ENCODE results near the gene FN1.

FN1 gene

DNA sequence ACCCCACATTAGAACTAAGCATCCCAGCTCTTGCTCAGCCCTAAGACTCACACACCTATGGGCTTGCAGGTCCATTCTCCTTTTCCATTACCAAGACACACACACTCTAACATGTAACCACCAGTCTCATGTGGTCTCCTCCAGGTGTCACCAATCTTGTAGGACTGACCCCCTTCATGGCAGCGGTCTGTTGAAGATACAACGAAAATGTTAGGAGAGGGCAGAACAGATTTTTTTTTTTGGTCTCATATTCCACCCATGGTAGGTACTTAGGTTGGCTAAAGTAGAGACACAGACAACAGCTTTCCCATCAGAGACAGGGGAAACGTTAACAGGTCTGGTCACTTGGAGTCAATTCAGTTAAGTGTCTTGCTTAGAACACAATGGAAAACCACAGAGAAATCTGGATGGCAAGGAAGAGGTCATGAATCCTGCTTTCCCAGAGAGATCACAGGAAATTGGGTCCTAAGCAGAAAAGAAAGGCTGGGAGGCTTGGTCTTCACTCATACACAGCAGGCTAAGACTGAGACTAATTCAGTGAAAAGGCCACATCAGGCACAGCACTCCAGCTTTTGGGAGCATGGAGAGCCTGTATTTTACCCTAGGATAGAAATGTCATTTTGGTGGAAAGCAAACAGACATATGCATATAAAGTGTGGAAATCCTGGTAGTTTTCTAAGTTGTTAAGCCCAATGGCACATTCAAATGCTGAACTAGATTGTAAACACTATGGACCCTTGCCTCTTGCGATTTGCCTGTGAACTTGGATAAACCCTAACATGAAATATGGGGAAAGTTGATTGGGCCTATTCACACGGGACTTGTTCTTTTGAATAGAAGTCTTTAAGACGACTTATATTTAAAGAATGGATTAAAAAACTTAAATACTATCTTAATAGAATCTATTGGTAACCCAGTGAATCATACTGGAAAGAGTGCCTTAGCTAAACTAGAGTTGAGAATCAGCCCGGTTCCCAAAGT is 3.8 kb downstream of the FN1 start:
- H3K27ac ChIP-seq (ENCODE audit: low read depth, low read length, severe bottlenecking), result no peak overlapping the region
- 93% methylated on average over 2 to 5 of the region's 7 CpGs for WGBS, 2 experiments (ENCODE audit: insufficient coverage in 2 of 2)
- peak overlapping the region; percentile 91 for H3K4me3 ChIP-seq (ENCODE audit: extremely low read depth, insufficient read depth, low read length, poor library complexity, severe bottlenecking)
- peaks cover 11% of the 10 kb centered on the region for H3K4me1 ChIP-seq (ENCODE audit: control insufficient read depth, insufficient read depth, low read length, poor library complexity, severe bottlenecking)
- H3K36me3 ChIP-seq (ENCODE audit: control insufficient read depth, insufficient read depth, low read length), result peaks cover 79% of the 10 kb centered on the region
- H3K9me3 ChIP-seq (ENCODE audit: control insufficient read depth, low read length), result no peaks in the 10 kb centered on the region

DNA sequence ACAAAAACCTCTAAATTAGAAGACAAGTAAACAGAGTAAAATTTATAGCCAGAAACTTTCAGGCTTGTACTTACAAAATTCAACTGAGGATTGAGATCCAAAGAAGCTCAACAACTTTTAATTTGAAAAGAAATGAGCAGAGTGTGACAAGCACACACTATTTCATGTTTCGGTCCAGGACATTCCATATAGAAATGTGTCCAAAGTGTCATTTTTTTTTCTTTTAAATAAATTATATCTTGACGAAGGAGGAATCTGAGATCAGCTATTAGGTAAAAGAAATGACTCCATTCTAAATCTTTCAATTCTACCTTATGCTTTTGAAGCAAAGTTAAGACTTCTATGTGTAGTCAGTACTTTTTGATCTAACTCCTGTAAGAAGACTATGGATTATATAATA is 4.6 kb downstream of the FN1 start:
- H3K27ac ChIP-seq (ENCODE audit: low read depth, low read length, severe bottlenecking), result no peak overlapping the region
- peaks cover 86% of the 10 kb centered on the region for H3K36me3 ChIP-seq (ENCODE audit: control insufficient read depth, insufficient read depth, low read length)
- WGBS, 2 experiments (ENCODE audit: insufficient coverage in 2 of 2), result no CpG with 5 or more reads among the region's 2 CpGs
- H3K4me3 ChIP-seq (ENCODE audit: extremely low read depth, insufficient read depth, low read length, poor library complexity, severe bottlenecking), result peak overlapping the region; percentile 91
- H3K9me3 ChIP-seq (ENCODE audit: control insufficient read depth, low read length), result no peaks in the 10 kb centered on the region
- peaks cover 11% of the 10 kb centered on the region for H3K4me1 ChIP-seq (ENCODE audit: control insufficient read depth, insufficient read depth, low read length, poor library complexity, severe bottlenecking)

DNA sequence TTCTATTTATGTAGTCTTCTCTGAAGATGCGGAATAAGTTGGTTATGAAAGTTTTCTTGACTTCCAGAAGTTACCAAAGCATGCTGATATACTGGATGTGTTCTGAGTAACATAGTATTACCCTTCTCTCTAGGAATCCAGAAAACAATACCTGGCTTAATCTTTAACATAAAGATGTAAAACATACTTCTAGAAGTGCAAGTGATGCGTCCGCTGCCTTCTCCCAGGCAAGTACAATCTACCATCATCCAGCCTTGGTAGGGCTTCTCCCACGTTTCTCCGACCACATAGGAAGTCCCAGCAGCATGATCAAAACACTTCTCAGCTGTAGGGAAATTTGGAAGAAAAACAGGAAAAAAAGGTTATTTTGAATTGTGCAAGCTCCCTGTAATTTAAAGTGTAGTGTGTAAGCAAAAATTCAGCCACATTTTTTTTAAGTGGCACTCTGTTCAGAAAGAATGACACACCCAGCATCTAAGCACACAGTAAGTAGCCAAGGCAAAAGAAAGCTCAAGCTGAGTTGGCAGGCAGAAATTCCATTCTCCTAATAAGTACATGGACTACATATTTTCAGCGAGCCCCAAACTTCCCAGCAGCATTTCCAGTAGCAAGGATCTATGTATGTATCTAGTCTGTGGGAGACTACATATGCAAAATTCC is 5.2 kb downstream of the FN1 start:
- Histone ChIP-seq H3K27ac (ENCODE audit: low read depth, low read length, severe bottlenecking) (no peak overlapping the region), H3K36me3 (ENCODE audit: control insufficient read depth, insufficient read depth, low read length) (peaks cover 92% of the 10 kb centered on the region), H3K4me1 (ENCODE audit: control insufficient read depth, insufficient read depth, low read length, poor library complexity, severe bottlenecking) (peaks cover 11% of the 10 kb centered on the region), H3K4me3 (ENCODE audit: extremely low read depth, insufficient read depth, low read length, poor library complexity, severe bottlenecking) (peak overlapping the region; percentile 6), H3K9me3 (ENCODE audit: control insufficient read depth, low read length) (no peaks in the 10 kb centered on the region)
- WGBS, 2 experiments (ENCODE audit: insufficient coverage in 2 of 2), result no CpG with 5 or more reads among the region's 6 CpGs

DNA sequence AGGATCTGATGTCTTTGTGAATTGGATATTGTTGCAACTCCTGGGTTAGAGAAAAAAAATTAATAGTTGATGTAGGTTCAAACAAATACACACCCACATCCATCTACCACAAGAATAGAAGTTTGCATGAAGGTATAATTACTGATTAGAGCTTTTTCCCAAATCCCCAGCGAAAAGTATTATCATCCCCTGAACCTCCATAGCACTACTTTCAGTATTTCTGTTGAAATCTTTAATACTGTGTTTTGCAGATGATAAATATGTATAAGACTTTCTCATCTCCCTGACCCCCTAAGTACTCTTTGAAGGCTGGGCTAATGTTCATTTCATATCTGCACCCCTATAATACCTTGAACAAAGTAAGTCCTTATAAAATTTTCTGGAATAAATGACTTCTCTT is 6.4 kb downstream of the FN1 start:
- peak overlapping the region; percentile 9 for H3K4me3 ChIP-seq (ENCODE audit: extremely low read depth, insufficient read depth, low read length, poor library complexity, severe bottlenecking)
- H3K27ac ChIP-seq (ENCODE audit: low read depth, low read length, severe bottlenecking), result no peak overlapping the region
- peaks cover 94% of the 10 kb centered on the region for H3K36me3 ChIP-seq (ENCODE audit: control insufficient read depth, insufficient read depth, low read length)
- no CpG with 5 or more reads among the region's 1 CpG for WGBS, 2 experiments (ENCODE audit: insufficient coverage in 2 of 2)
- H3K4me1 ChIP-seq (ENCODE audit: control insufficient read depth, insufficient read depth, low read length, poor library complexity, severe bottlenecking), result peaks cover 14% of the 10 kb centered on the region
- no peaks in the 10 kb centered on the region for H3K9me3 ChIP-seq (ENCODE audit: control insufficient read depth, low read length)

DNA sequence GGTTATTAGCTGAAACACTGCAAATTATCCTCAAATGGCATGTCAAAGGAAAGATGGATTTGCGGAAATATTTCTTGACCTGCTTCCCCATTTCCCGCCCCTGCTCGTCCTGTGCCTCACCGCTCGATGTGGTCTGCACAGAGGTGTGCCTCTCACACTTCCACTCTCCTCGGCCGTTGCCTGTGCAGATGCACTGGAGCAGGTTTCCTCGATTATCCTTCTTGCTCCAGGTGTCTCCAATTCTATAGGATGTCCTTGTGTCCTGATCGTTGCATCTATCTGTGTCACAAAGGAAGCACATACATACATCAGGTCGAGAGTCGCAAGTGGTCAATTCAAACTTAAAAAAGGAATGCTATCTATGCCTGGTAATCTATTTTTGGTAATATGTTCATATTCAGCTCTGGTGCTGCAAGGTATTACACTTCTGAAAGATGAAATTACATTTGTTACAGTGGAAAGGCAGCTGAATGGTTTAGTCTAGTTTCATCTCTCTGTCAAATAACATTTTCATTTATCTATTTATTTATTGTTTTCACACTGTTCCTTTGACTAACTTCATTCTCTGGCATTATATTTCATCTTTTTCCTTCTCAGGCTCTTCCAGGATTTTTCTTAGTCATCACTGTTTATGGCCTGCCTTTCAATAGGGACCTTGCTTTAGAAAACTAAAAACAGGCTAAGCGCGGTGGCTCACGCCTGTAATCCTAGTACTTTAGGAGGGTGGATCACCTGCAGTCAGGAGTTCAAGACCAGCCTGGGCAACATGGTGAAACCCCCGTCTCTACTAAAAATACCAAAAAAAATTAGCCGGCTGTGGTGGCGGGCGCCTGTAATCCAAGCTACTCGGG is 7.6 kb downstream of the FN1 start:
- peaks cover 97% of the 10 kb centered on the region for H3K36me3 ChIP-seq (ENCODE audit: control insufficient read depth, insufficient read depth, low read length)
- WGBS, 2 experiments (ENCODE audit: insufficient coverage in 2 of 2), result 96 to 99% methylated on average over 12 to 15 of the region's 19 CpGs
- H3K4me1 ChIP-seq (ENCODE audit: control insufficient read depth, insufficient read depth, low read length, poor library complexity, severe bottlenecking), result peaks cover 22% of the 10 kb centered on the region
- no peaks in the 10 kb centered on the region for H3K9me3 ChIP-seq (ENCODE audit: control insufficient read depth, low read length)
- H3K27ac ChIP-seq (ENCODE audit: low read depth, low read length, severe bottlenecking), result no peak overlapping the region
- H3K4me3 ChIP-seq (ENCODE audit: extremely low read depth, insufficient read depth, low read length, poor library complexity, severe bottlenecking), result no peak overlapping the region

DNA sequence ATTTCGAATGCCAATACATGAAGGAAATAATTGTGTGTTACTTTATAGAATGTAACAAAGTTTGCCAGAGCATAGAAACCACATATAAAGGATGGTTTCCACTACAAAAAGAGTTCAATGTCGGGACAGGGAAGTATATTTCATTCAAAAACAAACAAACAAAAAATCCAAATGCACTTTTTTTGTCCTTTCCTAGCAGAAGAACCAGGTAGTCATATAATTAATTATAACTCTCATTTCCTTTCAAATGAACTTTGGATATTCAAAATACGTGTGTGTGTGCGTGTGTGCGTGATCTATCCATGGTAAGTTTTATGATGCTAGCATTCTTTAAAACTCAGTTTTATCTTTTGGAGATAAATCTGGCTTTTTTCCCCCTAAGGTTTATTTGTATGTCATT is 8.3 kb downstream of the FN1 start:
- no CpG with 5 or more reads among the region's 5 CpGs for WGBS, 2 experiments (ENCODE audit: insufficient coverage in 2 of 2)
- Histone ChIP-seq H3K27ac (ENCODE audit: low read depth, low read length, severe bottlenecking) (no peak overlapping the region), H3K9me3 (ENCODE audit: control insufficient read depth, low read length) (no peaks in the 10 kb centered on the region), H3K36me3 (ENCODE audit: control insufficient read depth, insufficient read depth, low read length) (peaks cover 97% of the 10 kb centered on the region), H3K4me1 (ENCODE audit: control insufficient read depth, insufficient read depth, low read length, poor library complexity, severe bottlenecking) (peaks cover 25% of the 10 kb centered on the region), H3K4me3 (ENCODE audit: extremely low read depth, insufficient read depth, low read length, poor library complexity, severe bottlenecking) (no peak overlapping the region)

DNA sequence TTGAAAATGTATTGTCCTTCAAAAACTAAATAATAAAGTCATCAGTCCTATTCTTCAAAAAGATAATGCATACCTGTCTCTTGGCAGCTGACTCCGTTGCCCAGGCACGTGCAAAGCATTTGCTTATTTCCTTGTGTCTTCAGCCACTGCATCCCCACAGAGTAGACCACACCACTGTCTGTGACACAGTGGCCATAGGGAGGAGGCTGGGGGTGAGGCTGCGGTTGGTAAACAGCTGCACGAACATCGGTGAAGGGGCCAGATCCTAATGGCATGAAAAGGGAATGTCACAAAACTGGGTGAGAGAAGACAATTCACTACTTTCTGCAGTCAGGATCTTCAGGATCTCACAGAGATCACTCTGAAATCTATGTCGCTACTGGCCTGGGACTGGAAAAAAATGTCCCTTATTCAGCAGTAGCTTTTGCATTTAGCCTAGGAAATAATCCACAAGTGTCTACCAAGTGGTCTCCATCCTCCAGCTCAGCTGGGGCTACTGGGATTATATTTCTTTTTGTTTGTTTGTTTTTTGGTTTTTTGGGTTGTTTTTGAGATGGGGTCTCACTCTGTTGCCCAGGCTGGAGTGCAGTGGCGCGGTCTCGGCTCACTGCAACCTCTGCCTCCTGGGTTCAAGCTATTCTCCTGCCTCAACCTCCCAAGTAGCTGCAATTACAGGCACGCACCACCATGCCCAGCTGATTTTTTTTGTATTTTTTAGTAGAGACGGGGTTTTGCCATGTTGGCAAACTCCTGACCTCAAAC is 10.7 kb downstream of the FN1 start:
- Histone ChIP-seq H3K4me1 (ENCODE audit: control insufficient read depth, insufficient read depth, low read length, poor library complexity, severe bottlenecking) (peaks cover 36% of the 10 kb centered on the region), H3K4me3 (ENCODE audit: extremely low read depth, insufficient read depth, low read length, poor library complexity, severe bottlenecking) (no peak overlapping the region), H3K36me3 (ENCODE audit: control insufficient read depth, insufficient read depth, low read length) (peaks cover 98% of the 10 kb centered on the region), H3K9me3 (ENCODE audit: control insufficient read depth, low read length) (no peaks in the 10 kb centered on the region), H3K27ac (ENCODE audit: low read depth, low read length, severe bottlenecking) (no peak overlapping the region)
- WGBS, 2 experiments (ENCODE audit: insufficient coverage in 2 of 2), result 93 to 100% methylated on average over 6 to 7 of the region's 11 CpGs

DNA sequence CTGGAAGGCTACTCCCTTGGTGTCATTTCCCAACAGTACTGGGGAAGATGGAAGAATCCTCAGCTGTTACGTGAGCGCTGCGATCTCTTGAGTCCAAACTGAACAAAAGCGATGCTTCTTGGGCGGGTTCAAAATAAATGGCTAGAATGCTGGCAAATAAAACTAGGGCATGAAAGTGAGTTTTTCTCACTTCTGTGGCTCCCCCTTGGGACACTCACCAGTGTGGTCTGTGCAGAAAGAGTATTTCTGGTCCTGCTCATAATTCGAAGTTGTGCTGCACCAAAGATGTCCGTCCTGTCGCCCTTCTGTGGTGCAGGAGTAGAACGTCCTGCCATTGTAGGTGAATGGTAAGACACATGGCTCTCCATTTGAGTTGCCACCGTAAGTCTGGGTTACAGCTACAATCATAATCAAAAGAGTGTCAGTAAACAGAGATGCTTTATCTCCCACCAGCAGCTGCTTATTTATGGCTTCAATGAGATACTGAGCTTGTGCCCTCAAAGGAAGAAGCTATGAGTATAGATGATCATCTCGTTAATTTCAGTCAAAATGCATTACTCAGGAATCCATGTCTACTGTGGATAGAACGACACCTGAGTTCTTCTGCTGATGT is 11.8 kb downstream of the FN1 start:
- H3K4me1 ChIP-seq (ENCODE audit: control insufficient read depth, insufficient read depth, low read length, poor library complexity, severe bottlenecking), result peaks cover 32% of the 10 kb centered on the region

DNA sequence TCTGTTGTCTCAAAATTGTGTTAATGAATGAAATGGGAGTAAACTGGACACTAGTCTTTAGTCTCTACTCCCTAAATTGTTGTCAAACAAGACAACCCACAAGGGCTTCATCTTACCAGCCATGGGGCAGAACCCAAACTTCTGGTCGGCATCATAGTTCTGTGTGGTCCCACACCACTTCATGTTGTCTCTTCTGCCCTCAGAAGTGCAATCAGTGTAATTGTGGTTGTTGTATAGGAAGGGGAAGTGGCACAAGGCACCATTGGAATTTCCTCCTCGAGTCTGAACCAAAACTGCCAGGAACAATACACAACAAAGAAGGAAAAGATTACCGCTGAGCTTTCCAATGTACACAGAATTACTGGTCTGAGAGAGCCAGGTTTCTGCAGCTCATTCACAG is 12.6 kb downstream of the FN1 start:
- WGBS, 2 experiments (ENCODE audit: insufficient coverage in 2 of 2), result no CpG with 5 or more reads among the region's 3 CpGs

More for the DNA sequence above, 11.8 kb downstream of the FN1 start:
- Histone ChIP-seq H3K27ac (ENCODE audit: low read depth, low read length, severe bottlenecking) (no peak overlapping the region), H3K4me3 (ENCODE audit: extremely low read depth, insufficient read depth, low read length, poor library complexity, severe bottlenecking) (no peak overlapping the region), H3K9me3 (ENCODE audit: control insufficient read depth, low read length) (no peaks in the 10 kb centered on the region), H3K36me3 (ENCODE audit: control insufficient read depth, insufficient read depth, low read length) (peaks cover 96% of the 10 kb centered on the region)
- WGBS, 2 experiments (ENCODE audit: insufficient coverage in 2 of 2), result 94 to 96% methylated on average over 10 to 11 of the region's 12 CpGs

More for the DNA sequence above, 12.6 kb downstream of the FN1 start:
- H3K4me1 ChIP-seq (ENCODE audit: control insufficient read depth, insufficient read depth, low read length, poor library complexity, severe bottlenecking), result peaks cover 32% of the 10 kb centered on the region
- no peaks in the 10 kb centered on the region for H3K9me3 ChIP-seq (ENCODE audit: control insufficient read depth, low read length)
- H3K4me3 ChIP-seq (ENCODE audit: extremely low read depth, insufficient read depth, low read length, poor library complexity, severe bottlenecking), result no peak overlapping the region
- no peak overlapping the region for H3K27ac ChIP-seq (ENCODE audit: low read depth, low read length, severe bottlenecking)
- peaks cover 96% of the 10 kb centered on the region for H3K36me3 ChIP-seq (ENCODE audit: control insufficient read depth, insufficient read depth, low read length)

Data from mesodermal cell (in vitro differentiated cells).